ENCODE results near the gene PLCB1.

The PLCB1 gene

GRCh38 chr20:8724884-8725283 lies 592.8 kb downstream of the PLCB1 start:
- in situ Hi-C loops (cut with MboI; ENCODE audit: low sequenced_read_pairs), result loop anchor here (25.0 kb wide), 1 partner anchor 788 kb away; the partner anchor contains the start of gene HAO1

- in situ Hi-C loops (cut with MboI; ENCODE audit: low sequenced_read_pairs), result no loop called here
Measured at GRCh38 chr20:8726460-8726859, 594.4 kb downstream of the PLCB1 start.

- in situ Hi-C loops (cut with MboI; ENCODE audit: low sequenced_read_pairs), result no loop called here
Measured at GRCh38 chr20:8735014-8735413, 602.9 kb downstream of the PLCB1 start.

GRCh38 chr20:8735674-8736073 lies 603.6 kb downstream of the PLCB1 start:
- in situ Hi-C loops (cut with MboI; ENCODE audit: low sequenced_read_pairs), result no loop called here

- in situ Hi-C loops (cut with MboI; ENCODE audit: low sequenced_read_pairs), result no loop called here
Measured at GRCh38 chr20:8740265-8740664, 608.2 kb downstream of the PLCB1 start.

GRCh38 chr20:8744228-8744844 lies 612.3 kb downstream of the PLCB1 start:
- in situ Hi-C loops (cut with MboI; ENCODE audit: low sequenced_read_pairs), result no loop called here

- in situ Hi-C loops (cut with MboI; ENCODE audit: low sequenced_read_pairs), result no loop called here
Measured at GRCh38 chr20:8749101-8749500, 617.0 kb downstream of the PLCB1 start.

- in situ Hi-C loops (cut with MboI; ENCODE audit: low sequenced_read_pairs), result no loop called here
Measured at GRCh38 chr20:8749986-8750385, 617.9 kb downstream of the PLCB1 start.

- in situ Hi-C loops (cut with MboI; ENCODE audit: low sequenced_read_pairs), result no loop called here
Measured at GRCh38 chr20:8755340-8756118, 623.5 kb downstream of the PLCB1 start.

- in situ Hi-C loops (cut with MboI; ENCODE audit: low sequenced_read_pairs), result no loop called here
Measured at GRCh38 chr20:8756410-8756809, 624.3 kb downstream of the PLCB1 start.

- in situ Hi-C loops (cut with MboI; ENCODE audit: low sequenced_read_pairs), result no loop called here
Measured at GRCh38 chr20:8757146-8757545, 625.1 kb downstream of the PLCB1 start.

- in situ Hi-C loops (cut with MboI; ENCODE audit: low sequenced_read_pairs), result no loop called here
Measured at GRCh38 chr20:8764344-8764962, 632.4 kb downstream of the PLCB1 start.

GRCh38 chr20:8766868-8767390 lies 634.9 kb downstream of the PLCB1 start:
- in situ Hi-C loops (cut with MboI; ENCODE audit: low sequenced_read_pairs), result no loop called here

- in situ Hi-C loops (cut with MboI; ENCODE audit: low sequenced_read_pairs), result no loop called here
Measured at GRCh38 chr20:8774412-8774811, 642.3 kb downstream of the PLCB1 start.

- in situ Hi-C loops (cut with MboI; ENCODE audit: low sequenced_read_pairs), result no loop called here
Measured at GRCh38 chr20:8777911-8778310, 645.8 kb downstream of the PLCB1 start.

GRCh38 chr20:8778387-8778786 lies 646.3 kb downstream of the PLCB1 start:
- in situ Hi-C loops (cut with MboI; ENCODE audit: low sequenced_read_pairs), result no loop called here

GRCh38 chr20:8780915-8781314 lies 648.8 kb downstream of the PLCB1 start:
- in situ Hi-C loops (cut with MboI; ENCODE audit: low sequenced_read_pairs), result no loop called here

GRCh38 chr20:8782804-8783203 lies 650.7 kb downstream of the PLCB1 start:
- in situ Hi-C loops (cut with MboI; ENCODE audit: low sequenced_read_pairs), result no loop called here

GRCh38 chr20:8783734-8784133 lies 651.7 kb downstream of the PLCB1 start:
- in situ Hi-C loops (cut with MboI; ENCODE audit: low sequenced_read_pairs), result no loop called here

GRCh38 chr20:8786383-8786782 lies 654.3 kb downstream of the PLCB1 start:
- in situ Hi-C loops (cut with MboI; ENCODE audit: low sequenced_read_pairs), result no loop called here

- in situ Hi-C loops (cut with MboI; ENCODE audit: low sequenced_read_pairs), result no loop called here
Measured at GRCh38 chr20:8787090-8787489, 655.0 kb downstream of the PLCB1 start.

GRCh38 chr20:8788275-8788674 lies 656.2 kb downstream of the PLCB1 start:
- in situ Hi-C loops (cut with MboI; ENCODE audit: low sequenced_read_pairs), result no loop called here

Data from HL-60/S4 treated with phorbol 12-myristate 13-acetate at 8.2 ng/mL for 4 days and 3 days (cell line).